GM23338 (cell line): ENCODE results near the gene MAP2K6. TPM values are rescaled to one million over a fixed set of nuclear protein-coding genes. Genes with fewer than 3 reads are reported as not detected.

Experiments used
- ATAC-seq: fragments of 200-7000 bp; cut with Tn5 transposase; 3 replicates; pipeline ENCODE4 v1.9.1; 2020
- DNase-seq: peaks from one replicate; pipeline ENCODE4 v3.0.0-alpha.2; 2015; ENCODE audit warnings: low spot score
- H2AFZ ChIP-seq: fragments of 200-600 bp; sonication (generic); 2 replicates; pipeline ENCODE4 v1.8.0; 2016; ENCODE audit warnings: antibody characterized with exemption, mild to moderate bottlenecking, moderate library complexity
- H3F3A ChIP-seq: fragments of 200-600 bp; sonication (generic); replicated peaks from 2 replicates; pipeline ENCODE4 v1.8.0; 2017; ENCODE audit warnings: antibody characterized with exemption, mixed run types, low read depth
- H3K27ac ChIP-seq: fragments of 200-600 bp; sonication (generic); 2 replicates; pipeline ENCODE4 v1.6.1; 2016; ENCODE audit warnings: low read depth
- H3K27me3 ChIP-seq: fragments of 200-600 bp; sonication (generic); 2 replicates; pipeline ENCODE4 v1.8.0; 2016; ENCODE audit warnings: mild to moderate bottlenecking, mixed run types, moderate library complexity; ENCODE audit not compliant: insufficient read depth
- H3K36me3 ChIP-seq: fragments of 200-600 bp; sonication (generic); 2 replicates; pipeline ENCODE4 v1.8.0; 2016; ENCODE audit warnings: mild to moderate bottlenecking; ENCODE audit not compliant: insufficient read depth
- H3K4me1 ChIP-seq: fragments of 200-600 bp; sonication (generic); 2 replicates; pipeline ENCODE4 v1.8.0; 2016; ENCODE audit warnings: mild to moderate bottlenecking, moderate library complexity; ENCODE audit not compliant: insufficient read depth
- H3K4me2 ChIP-seq: fragments of 200-600 bp; sonication (generic); 2 replicates; pipeline ENCODE4 v1.7.1; 2017; ENCODE audit warnings: mixed run types
- H3K4me3 ChIP-seq: fragments of 200-600 bp; sonication (generic); 2 replicates; pipeline ENCODE4 v1.6.1; 2016; ENCODE audit warnings: mixed run types
- H3K79me2 ChIP-seq: fragments of 200-600 bp; sonication (generic); replicated peaks from 2 replicates; pipeline ENCODE4 v1.8.0; 2017; ENCODE audit warnings: mild to moderate bottlenecking; ENCODE audit not compliant: insufficient read depth
- H3K9me2 ChIP-seq: fragments of 200-600 bp; sonication (generic); 2 replicates; pipeline ENCODE4 v1.8.0; 2017; ENCODE audit not compliant: insufficient read depth
- H4K20me1 ChIP-seq: fragments of 200-600 bp; sonication (generic); replicated peaks from 2 replicates; pipeline ENCODE4 v1.8.0; 2017; ENCODE audit warnings: mild to moderate bottlenecking; ENCODE audit not compliant: insufficient read depth
- H3K27ac Mint-ChIP-seq: 2 replicates; pipeline ENCODE4 v1.8.0; 2020; ENCODE audit warnings: inconsistent platforms, mild to moderate bottlenecking, moderate library complexity, mixed read lengths
- H3K27me3 Mint-ChIP-seq: 3 replicates; pipeline ENCODE4 v1.8.0; 2022; ENCODE audit warnings: low read depth, mild to moderate bottlenecking, moderate library complexity, mixed read lengths, inconsistent platforms; ENCODE audit not compliant: insufficient read depth, poor library complexity
- H3K36me3 Mint-ChIP-seq: 3 replicates; pipeline ENCODE4 v1.8.0; 2021; ENCODE audit warnings: low read depth, mild to moderate bottlenecking, inconsistent platforms, moderate library complexity, mixed read lengths
- H3K4me1 Mint-ChIP-seq: 3 replicates; pipeline ENCODE4 v1.8.0; 2020; ENCODE audit warnings: mild to moderate bottlenecking, inconsistent platforms, mixed read lengths
- H3K4me3 Mint-ChIP-seq: 3 replicates; pipeline ENCODE4 v1.8.0; 2021; ENCODE audit warnings: moderate library complexity, mild to moderate bottlenecking, inconsistent platforms, mixed read lengths
- H3K9me3 Mint-ChIP-seq: 3 replicates; pipeline ENCODE4 v1.8.0; 2020; ENCODE audit warnings: moderate library complexity, mild to moderate bottlenecking, inconsistent platforms, mixed read lengths
- ETS1 ChIP-seq: IDR thresholded peaks from 2 replicates; pipeline ENCODE4 v1.6.1; 2016; ENCODE audit warnings: antibody characterized with exemption
- EZH2 ChIP-seq: fragments of 200-600 bp; sonication (generic); IDR thresholded peaks from one replicate; pipeline ENCODE4 v1.8.0; 2017; ENCODE audit warnings: antibody characterized with exemption, mild to moderate bottlenecking, low read depth; ENCODE audit not compliant: unreplicated experiment
- JUNB ChIP-seq: IDR thresholded peaks from one replicate; pipeline ENCODE4 v1.6.1; 2016; ENCODE audit warnings: antibody characterized with exemption; ENCODE audit not compliant: unreplicated experiment
- NANOG ChIP-seq: IDR thresholded peaks from 2 replicates; pipeline ENCODE4 v1.6.1; 2016; ENCODE audit warnings: antibody characterized with exemption, borderline replicate concordance
- POLR2AphosphoS5 ChIP-seq: IDR thresholded peaks from 2 replicates; pipeline ENCODE4 v1.6.1; 2016; ENCODE audit warnings: antibody characterized with exemption, low read depth
- STAT1 ChIP-seq: IDR thresholded peaks from one replicate; pipeline ENCODE4 v1.6.1; 2016; ENCODE audit warnings: antibody characterized with exemption; ENCODE audit not compliant: unreplicated experiment
- ZNF114 ChIP-seq: fragments of 250-450 bp; sonication (Bioruptor Pico); IDR thresholded peaks from 2 replicates; pipeline ENCODE4 v1.5.0; 2020; ENCODE audit warnings: mild to moderate bottlenecking, moderate library complexity
- ZNF331 ChIP-seq: fragments of 250-450 bp; sonication (Bioruptor Pico); IDR thresholded peaks from 2 replicates; pipeline ENCODE4 v1.5.0; 2020; ENCODE audit warnings: low read depth, mild to moderate bottlenecking, moderate library complexity
- ZNF462 ChIP-seq: fragments of 250-450 bp; sonication (Bioruptor Pico); IDR thresholded peaks from 2 replicates; pipeline ENCODE4 v1.5.0; 2020; ENCODE audit warnings: mild to moderate bottlenecking, moderate library complexity
- polyA plus RNA-seq: library from polyadenylated mRNA; unstranded; fragments of >200 nt; fragmentation: Nextera tagmentation; extraction: Ambion mirVana; gene quantifications from 2 replicates; pipeline ENCODE4 v1.2.1, GENCODE V29; 2016
- total RNA-seq: library from RNA; depleted of rRNA; stranded (reverse); fragments of >200 nt; shearing (Covaris generic); gene quantifications from 2 replicates; pipeline ENCODE4 v1.2.3, GENCODE V29; 2014

MAP2K6 gene
- total and polyA plus RNA-seq, 2 experiments from 2014 or later = 26.3 to 31.1 TPM

GRCh38 chr17:69597898-69598692 lies 183.6 kb downstream of the MAP2K6 start (continued):
- no peak for TF ChIP-seq ZNF462

- no peak overlapping the region for H3K27ac Mint-ChIP-seq
- no peak for TF ChIP-seq ZNF331 (CRISPR knock-in tag)
- no peak for TF ChIP-seq ZNF114
- TF ChIP-seq JUNB = no peak
- TF ChIP-seq EZH2 = no peak
- no peak for TF ChIP-seq NANOG
- no peak for TF ChIP-seq STAT1
- TF ChIP-seq ETS1 = no peak
- TF ChIP-seq POLR2AphosphoS5 = no peak
Measured at GRCh38 chr17:69602972-69603371, 188.5 kb downstream of the MAP2K6 start.

More at GRCh38 chr17:69602972-69603371, 188.5 kb downstream of the MAP2K6 start:
- Histone ChIP-seq H3K27ac (no peak overlapping the region), H3K4me1 (peaks cover 4% of the 10 kb centered on the region; the same call in 1 of the 2 replicates), H4K20me1 (no peaks in the 10 kb centered on the region), H3K36me3 (no peaks in the 10 kb centered on the region), H3F3A (no peaks in the 10 kb centered on the region), H3K4me2 (no peak overlapping the region), H3K9me2 (no peaks in the 10 kb centered on the region), H3K79me2 (no peaks in the 10 kb centered on the region), H2AFZ (no peak overlapping the region), H3K4me3 (no peak overlapping the region), H3K27me3 (no peaks in the 10 kb centered on the region)
- Mint-ChIP-seq H3K4me1 (peaks cover 10% of the 10 kb centered on the region), H3K36me3 (no peaks in the 10 kb centered on the region), H3K9me3 (no peaks in the 10 kb centered on the region), H3K4me3 (no peak overlapping the region), H3K27me3 (peaks cover 4% of the 10 kb centered on the region)
- no peak for DNase-seq
- no peak for ATAC-seq
